IPS-NIHi11 (cell line): ENCODE data around the gene DNAH17.
"Not testable (repeated sequence)": the region's sequence is repeated elsewhere in the genome, so short reads cannot be mapped to it uniquely, and the experiment has no call there.

ENCODE experiments used
- DNase-seq: peaks from one replicate; pipeline ENCODE4 v3.0.0; 2012; ENCODE audit warnings: mixed read lengths, low spot score

DNAH17 gene

DNA sequence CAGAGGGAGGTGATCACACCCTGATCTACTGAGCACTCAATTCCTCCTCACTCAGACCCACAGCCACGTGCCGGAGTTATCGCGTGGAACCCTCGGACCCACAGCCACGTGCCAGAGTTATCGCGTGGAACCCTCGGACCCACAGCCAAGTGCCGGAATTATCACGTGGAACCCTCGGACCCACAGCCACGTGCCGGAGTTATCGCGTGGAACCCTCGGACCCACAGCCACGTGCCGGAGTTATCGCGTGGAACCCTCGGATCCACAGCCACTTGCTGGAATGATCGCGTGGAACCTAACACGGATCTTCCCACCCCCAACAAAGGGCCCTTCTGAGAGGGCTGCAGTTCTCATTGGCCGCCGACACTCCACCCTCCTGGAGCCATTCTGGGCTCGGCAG, 101.0 kb downstream of the DNAH17 start:
- no peak for DNase-seq

DNA sequence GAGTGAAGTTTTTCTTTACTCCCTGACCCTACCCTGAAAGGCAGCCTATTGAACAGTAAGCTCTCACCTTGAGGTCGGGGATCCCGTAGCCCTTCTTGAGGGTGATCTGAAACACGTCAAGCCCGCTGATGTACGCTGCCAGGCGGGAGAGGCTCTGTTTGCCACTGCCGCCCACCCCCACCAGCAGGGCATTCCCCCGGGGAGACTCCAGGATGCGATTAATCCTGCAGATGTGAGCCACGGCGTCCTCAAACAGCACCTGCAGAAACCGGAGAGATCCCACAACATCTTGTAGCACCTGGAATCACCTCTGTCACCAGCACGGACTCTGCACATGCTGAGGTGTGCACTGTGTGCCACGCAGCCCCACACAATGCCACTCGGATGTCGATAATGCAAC, 102.0 kb downstream of the DNAH17 start:
- DNase-seq, result no peak

DNA sequence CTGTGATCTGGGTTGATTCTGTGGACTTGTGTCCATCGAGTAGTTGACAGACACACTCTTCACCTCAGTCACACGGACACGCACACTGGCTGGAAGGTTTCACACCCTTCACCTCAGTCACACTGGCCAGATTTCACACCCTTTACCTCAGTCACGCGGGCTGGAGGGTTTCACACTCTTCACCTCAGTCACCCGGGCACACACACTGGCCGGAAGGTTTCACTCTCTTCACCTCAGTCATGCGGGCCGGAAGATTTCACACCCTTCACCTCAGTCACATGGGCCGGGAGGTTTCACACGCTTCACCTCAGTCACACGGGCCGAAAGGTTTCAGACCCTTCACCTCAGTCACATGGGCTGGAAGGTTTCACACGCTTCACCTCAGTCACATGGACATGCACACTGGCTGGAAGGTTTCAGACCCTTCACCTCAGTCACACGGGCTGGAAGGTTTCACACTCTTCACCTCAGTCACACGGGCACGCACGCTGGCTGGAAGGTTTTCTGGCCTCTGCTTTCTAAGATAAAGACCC, 102.5 kb downstream of the DNAH17 start:
- no peak for DNase-seq

DNA sequence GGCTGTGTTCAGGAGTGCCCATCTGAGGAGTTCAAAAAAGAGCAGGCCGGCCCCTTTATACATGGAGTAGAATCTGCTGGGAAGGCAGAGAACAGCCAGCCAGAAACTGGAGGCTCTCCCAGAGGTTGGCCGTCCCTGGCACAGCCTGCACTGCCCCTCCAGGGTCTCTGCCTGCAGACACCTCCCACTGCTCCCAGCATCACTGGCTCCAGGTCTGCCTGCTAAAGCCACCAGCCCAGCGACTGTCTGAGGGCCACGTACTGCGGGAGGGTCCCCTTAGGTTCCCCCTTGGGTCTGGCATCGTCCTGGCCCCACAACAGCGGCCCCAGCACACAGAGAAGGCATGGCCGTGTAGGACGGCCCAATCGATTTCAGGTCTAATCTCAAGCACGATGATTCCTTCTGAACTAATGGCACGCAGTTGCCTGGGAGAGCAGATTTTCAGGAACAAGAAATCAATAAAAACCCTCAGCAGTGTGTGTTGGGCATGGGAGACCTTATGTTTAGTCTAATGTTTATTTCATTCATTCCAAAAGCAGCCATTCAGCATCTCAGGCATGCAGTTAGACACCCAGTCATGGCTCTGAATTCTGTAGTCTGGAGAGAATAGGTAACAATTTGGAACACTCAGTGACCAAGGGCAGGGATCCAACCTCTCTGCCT, 103.1 kb downstream of the DNAH17 start:
- no peak for DNase-seq

DNA sequence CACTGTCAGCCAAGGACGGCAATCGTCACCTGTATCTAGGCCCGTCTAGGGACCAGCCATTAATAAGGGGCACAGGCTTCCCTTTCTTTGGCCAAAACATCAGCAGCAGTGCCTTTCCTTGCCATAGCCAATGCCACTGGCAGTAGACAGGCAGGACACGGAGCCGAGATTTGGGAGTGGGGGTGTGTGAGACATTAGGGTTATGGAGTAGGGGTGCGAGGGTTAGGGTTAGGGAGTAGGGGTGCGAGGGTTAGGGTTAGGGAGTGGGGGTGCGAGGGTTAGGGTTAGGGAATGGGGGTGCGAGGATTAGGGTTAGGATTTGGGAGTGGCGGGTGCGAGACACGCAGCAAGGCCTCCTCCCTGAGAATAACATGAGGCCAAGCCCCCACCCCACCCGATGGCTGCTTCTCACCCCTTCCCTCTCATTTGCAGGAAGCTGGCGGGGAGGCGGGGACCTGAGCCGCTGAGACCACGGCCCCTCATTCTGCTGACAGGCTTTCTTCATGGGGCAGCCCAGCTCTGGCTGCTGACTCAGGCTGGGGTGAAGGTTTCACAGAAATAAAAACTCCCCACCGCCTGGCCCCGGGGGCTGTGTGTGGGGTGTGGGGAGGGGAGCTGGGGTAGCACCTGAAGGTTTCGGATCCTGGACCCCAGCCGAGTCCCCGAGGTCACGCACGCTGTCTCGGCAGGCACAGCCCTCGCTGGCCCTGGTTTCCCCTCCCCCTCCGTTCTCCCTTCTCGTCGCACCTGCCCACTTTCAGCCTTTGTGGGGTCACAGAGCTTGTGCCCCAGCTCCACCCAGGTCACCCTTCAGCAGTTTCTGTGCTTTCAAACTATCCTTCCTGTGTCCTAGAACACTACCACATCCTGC, 104.9 kb downstream of the DNAH17 start:
- no peak for DNase-seq

DNA sequence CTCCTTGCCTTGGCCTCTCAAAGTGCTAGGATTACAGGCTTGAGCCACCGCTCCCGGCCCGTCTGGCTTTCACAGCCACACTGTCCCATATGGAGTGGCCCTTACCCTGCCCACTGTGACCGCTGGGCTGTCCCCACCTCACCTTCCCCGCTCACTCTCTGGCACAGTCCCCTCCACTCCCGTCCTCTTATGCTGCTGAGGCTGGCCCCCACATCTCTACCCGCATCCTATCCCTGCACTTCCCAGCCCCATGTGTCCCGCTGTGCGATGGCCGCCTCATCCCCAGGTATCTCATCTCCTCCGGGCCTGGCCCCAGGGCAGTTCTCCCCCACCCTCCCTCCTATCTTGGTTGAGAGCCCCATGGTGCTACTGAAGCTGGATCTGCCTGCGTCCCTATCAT, 105.6 kb downstream of the DNAH17 start:
- no peak for DNase-seq

DNA sequence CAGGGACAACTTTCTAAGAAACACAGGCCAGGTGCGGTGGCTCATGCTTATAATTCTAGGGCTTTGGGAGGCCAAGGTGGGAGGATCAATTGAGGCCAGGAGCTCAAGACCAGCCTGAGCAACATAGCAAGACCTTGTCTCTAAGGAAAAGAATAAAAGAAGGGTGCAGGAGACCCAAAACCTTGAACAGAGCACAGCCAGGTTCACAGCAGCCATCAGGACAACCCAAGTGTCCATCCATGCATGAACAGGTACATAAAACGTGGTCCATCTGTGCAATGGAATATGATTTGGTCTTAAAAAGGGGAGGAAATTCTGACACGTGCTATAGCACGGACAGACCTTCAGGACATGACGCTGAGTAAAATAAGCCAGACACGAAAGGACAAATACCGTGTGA, 107.8 kb downstream of the DNAH17 start:
- DNase-seq, result no peak

DNA sequence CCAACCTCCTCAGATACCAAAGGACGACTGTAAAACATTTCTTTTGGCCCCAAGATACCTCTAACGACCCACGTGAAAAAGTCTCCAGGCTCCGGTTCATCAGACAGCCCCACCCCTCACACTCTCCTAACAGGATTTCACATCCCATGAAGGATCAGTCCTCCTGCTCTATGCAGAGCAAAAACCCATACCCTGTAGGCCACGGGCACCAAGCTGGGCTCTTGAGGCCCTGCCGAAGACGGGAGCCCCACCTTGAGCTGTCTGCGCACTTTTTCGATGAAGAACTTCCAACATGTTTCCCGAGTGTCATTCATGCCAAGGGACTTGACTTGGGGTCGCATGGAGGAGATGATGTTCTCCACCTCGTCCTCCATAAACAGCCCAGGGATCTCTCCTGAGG, 108.8 kb downstream of the DNAH17 start:
- DNase-seq, result no peak

DNA sequence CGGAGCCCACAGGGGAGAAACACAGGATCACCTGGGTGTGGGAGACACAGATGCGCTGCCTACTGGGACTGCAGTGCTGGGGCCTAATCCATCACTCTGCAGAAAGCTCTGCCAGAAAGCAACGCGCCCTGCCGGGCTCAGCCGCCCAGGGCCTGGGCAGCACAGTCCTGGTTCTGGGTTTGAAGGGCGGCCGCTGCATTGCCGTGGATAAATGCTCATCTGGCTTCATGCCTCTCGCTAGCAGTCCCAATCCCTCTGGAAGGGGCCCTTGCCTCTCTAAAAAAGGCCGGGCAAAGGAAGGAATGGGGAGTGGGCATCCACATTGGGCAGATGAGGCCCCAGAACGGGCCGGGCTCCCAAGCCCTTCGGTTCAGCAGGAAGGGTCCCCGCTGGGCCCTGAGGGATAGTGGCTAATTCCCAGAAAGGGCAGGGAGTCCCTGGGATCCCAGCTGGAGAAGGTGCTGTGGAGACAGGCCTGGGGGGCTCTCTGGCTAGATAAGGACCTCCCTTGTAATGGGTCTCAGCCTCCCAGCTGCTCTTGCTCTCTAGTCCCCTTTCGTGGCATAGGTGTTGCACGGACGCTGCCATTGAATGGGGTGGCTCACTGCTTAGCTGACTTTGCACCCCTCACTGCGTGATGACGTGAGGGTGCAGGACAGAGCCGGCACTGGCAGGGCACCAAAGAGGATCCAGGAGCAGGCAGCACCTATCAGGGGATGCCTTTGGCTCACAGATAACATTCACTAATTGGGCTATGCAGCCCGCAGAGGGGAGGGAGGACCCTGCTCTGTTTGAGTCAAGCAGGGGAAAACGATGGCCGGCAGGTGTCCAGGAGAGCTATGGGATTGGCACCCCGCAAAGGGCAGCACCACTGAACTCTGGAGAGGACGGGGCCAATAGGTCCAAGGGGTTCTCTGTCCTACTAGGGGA, 110.1 kb downstream of the DNAH17 start:
- DNase-seq, result no peak

DNA sequence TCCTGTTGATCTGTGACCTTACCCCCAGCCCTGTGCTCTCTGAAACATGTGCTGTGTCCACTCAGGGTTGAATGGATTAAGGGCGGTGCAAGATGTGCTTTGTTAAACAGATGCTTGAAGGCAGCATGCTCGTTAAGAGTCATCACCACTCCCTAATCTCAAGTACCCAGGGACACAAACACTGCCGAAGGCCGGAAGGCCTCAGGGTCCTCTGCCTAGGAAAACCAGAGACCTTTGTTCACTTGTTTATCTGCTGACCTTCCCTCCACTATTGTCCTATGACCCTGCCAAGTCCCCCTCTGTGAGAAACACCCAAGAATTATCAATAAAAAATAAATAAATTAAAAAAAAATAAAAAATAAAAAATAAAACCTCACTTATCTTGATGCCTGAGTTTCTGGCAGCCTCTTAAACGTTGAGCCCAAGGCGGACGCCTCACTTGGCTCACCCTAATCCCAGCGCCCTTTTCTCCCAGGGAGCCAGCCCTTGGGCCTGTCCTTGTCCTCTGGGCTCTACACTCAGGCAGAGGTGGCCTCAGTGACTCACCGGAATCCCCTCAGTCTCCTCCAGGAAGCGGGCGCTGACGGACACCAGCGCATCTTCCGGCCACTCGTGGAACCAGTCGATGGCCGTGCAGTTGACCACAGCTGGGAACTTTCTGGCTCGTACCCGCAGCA, 110.9 kb downstream of the DNAH17 start:
- DNase-seq, result not testable (repeated sequence)

DNA sequence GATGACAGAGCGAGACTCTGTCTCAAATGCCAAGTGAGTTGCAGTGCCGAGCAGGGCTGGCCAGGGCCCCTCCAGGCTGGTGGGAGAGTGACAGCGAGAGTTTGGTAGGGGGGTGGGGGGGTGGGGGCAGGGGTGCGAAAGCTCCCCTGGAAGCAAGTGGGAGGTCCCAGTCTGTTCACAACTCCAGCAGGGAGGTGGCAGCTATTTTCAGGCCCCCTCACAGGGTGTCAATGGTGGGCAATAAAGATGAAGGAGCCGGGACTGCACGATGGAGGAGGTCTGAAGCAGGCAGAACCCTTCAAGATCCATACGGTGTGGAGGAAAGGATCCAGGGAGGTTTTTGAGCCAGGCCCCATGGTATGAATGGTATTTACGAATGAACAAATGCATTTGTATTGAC, 115.0 kb downstream of the DNAH17 start:
- DNase-seq, result no peak

DNA sequence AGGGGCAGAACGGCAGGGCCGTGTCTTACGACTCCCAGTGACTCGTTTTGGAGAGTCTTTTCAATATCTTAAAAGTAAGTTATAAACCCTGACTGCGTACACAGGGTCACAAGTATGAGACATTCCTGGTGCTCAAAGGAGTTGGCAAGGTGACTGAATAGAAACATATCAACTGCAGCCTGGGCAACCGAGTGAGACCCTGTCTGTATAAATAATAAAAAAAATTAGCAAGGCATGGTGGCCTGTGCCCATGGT, 115.5 kb downstream of the DNAH17 start:
- no peak for DNase-seq

DNA sequence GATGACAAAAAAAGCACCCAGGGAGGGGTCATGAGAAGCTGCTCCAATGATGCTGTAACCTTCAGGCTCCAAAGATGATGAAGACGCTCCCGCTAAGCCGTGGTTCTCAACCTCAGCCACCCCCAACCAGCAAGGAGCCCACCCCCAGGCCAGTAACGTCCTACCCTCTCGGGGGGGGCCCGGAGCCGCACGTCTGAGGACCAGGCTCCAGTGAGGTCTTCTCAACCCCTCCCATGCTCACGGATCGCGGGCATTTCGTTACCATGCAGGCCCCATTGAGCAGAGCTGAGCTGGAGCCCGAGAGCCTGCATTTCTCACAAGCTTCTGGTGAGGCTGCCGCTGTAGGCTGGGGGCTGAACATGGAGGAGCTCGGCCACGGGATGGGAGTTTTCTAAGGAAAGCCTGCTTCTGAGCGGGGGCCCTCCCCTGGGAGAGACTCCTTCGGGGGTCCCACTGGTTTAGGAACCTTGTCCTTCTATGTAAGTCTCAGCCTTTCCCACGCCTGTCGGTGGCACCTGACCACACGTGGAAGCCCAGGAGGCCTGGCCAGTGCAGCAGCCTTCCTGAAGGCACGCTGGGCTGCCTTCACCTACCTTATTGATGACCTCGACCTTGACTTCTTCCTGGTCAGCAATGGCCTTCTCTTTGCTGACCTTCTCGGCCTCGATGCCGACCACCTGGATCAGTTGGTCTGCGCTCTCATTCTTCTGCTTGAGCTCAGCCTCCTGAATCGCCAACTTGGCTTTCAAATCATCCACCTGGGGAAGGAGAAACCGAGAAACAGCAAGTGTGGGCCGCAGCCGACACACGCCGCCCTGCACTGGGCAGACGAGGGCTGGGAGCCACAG, 116.0 kb downstream of the DNAH17 start:
- no peak for DNase-seq

DNA sequence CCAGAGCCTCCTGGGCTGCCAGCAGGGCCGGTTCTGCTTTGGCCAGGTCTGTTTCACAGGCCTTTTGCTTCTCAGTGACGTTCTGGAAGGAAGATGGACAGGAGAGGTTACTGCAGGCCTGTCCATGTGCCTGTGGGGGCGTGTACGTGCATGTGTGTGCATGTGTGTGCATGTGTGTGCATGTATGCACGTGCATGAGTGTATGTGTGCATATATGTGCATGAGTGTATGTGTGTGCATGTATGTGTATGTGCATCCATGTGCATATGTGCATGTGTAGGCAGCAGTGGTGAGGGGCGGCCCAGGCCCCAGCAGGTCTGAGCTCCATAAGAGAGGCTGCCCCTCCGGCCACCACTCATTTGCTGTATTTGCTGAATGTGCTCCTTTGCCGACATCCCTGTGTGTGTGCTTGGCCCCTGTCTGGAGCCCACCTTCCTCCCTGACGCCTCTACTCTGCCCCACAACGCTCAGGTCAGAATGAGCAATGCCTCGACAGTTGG, 117.0 kb downstream of the DNAH17 start:
- no peak for DNase-seq

DNA sequence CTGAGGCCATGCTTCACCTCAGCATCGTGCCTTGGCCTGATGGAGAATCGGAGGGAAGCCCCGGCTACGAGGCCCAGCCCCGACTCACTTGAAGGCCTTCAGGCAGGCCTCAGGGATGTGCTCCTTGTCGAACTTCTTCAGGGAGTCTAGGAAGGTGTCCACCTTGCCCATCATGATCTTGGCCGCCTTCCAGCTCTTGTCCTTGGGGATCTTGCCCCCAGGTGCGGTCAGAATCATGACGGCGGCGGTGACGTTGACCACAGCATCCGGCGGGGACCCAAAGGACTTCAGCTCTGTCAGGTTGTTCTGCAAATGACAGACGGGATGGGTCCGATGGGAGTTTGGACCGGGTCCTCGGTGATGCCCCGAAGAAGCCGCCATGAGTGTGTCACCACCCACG, 117.5 kb downstream of the DNAH17 start:
- DNase-seq, result no peak

DNA sequence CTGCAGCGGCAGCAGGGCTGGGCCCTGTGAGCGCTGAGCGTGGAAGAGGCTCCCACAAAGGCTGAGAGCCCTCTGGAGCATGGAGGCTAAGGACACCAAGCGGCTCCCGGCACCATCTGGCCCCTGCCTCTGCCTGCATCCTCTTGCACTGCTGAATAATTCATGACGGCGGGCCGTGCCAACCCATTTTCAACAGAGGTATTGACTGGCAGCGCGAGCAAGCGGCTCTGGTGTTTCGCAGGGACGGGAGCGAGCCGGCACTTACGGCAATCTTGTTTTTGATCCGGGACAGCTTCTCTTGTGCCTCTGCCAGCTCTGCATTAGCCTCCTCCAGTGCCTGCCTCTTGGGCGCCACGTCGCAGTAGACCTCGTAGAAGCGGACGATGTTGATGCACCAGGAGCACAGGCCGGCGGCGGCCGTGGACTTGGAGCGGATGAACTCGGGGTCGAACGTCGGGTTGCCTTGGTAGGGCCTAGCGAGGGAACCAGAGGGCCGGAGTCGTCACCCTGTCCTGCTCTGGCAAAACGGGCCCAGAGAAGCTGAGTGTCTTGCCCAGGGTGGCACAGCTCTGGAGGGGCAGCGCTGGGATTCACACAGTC, 118.4 kb downstream of the DNAH17 start:
- DNase-seq, result no peak

DNA sequence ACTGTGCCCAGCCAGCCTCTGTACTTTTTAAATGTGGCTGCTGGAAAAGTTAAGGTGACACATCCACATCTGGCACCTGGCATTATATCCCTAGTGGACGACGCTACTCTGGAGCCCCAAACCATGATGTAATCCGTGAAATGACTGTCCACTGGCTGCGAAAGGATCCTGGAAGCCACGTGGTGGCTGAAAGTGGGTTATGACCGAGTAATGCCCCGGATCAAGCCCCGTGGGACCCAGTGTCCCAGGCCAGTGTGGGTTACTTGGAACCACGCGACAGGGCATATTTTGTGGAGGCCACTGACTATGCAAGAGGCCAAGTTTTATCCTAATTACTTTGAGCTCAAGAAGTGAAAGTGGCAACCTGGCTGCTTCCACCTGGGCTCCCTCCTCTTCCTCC, 119.1 kb downstream of the DNAH17 start:
- DNase-seq, result no peak

DNA sequence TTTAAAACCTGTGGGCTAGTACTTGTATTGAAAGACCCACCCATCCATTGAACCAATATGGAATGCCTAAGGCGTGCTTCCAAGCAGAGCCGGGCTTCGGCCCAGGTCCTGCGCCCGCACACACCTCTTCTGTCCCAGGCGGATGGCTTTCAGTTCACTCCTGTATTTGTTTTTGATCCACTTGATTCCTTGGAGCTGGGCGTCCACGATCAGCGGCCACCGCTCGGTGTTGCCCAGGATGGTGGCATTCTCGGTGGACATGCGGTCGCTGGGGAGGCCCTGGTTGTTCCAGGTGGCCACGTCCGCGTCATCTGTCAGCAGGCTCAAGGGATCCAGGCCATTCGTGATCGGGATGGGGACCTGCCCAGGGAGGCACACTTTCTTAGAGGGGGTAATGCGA, 122.8 kb downstream of the DNAH17 start:
- no peak for DNase-seq

DNA sequence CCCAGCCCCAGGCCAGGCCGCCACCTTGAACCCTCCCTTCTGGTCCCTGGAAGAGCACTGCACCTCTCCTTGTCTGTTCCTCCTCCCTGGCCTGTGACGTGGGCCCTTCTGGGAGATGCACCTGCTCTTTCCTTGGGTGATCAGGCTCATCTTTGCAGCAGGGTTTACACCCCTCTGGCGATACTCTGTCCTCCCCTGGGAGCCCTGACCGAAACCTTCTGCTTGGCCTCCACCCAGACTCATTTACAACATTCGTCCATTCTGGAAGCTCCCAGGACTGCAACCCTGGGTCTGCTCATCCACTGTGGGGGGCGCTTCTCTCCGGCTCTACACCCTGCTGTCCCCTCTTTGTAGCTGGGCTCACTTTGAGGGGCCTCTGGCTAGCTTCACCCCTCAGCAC, 125.4 kb downstream of the DNAH17 start:
- DNase-seq, result no peak

DNA sequence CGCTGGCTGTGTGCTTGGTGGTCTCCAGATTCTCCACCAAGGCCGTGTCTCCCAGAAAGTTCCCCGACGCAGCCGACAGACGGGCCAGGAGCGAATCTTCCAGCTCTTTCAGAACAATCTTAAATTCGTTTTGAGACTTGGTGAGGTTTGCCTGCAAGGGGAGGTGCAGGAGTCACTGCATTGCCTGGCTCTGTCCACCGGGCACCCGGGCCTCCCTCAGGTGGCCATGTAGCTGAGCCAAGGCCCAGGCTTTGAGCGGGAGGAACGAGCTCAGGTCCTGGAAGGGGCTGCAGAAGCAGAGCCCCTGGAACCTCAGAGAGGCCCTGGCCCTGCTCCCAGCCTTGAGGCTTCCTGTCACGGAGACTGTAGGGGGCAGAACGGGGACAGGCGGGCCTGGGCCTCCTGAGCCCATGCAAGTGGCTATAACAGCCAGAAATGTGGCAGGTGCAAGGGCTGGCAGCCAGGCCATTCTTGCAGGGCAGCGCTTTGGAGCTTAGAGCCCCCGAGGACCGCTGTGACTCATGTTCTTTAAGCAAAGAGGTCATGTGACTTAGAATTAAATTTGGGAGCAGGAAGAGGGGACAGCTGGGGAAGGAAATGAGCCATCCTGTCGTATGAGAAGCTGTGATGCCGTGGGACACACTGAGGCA, 126.4 kb downstream of the DNAH17 start:
- no peak for DNase-seq
